PC-3 (cell line): ENCODE measurements around the gene FBXL16. TPM values are rescaled to one million over a fixed set of nuclear protein-coding genes. Genes with fewer than 3 reads are reported as not detected.

Source experiments
- ATAC-seq: fragments of 200-7000 bp; cut with Tn5 transposase; 2 replicates; pipeline ENCODE4 v1.9.1; 2020; ENCODE audit warnings: mild to moderate bottlenecking, moderate library complexity
- BruUV-seq: library from RNA; stranded (reverse); fragments of 400-500 nt; replicated peaks from 2 replicates; lab custom pipeline; 2021; lab: Mats Ljungman, UMichigan
- CTCF ChIA-PET: fragments of 300-600 bp; sonication (Branson Sonifier 250); formaldehyde crosslinking; loops from one replicate; lab custom pipeline; 2022; ENCODE audit warnings: antibody characterized with exemption; lab: Charles Lee
- POLR2A ChIA-PET: fragments of 300-600 bp; sonication (Branson Sonifier 250); formaldehyde crosslinking; loops from one replicate; lab custom pipeline; 2022; ENCODE audit warnings: antibody characterized with exemption; ENCODE audit not compliant: unreplicated experiment; lab: Charles Lee
- DNase-seq: peaks from one replicate; pipeline ENCODE4 v3.0.0-alpha.2; 2015
- H2AFZ ChIP-seq: fragments of 300-600 bp; sonication (generic); 2 replicates; pipeline ENCODE4 v1.6.0; 2016; ENCODE audit warnings: antibody characterized with exemption, low read length
- H3F3A ChIP-seq: fragments of 300-600 bp; sonication (generic); one replicate; pipeline ENCODE4 v1.6.0; 2017; ENCODE audit warnings: antibody characterized with exemption, low read length, control low read depth, mild to moderate bottlenecking; ENCODE audit not compliant: unreplicated experiment
- H3K27ac ChIP-seq: fragments of 300-600 bp; sonication (generic); 2 replicates; pipeline ENCODE4 v1.5.1; 2016; ENCODE audit warnings: mild to moderate bottlenecking, low read length
- H3K27me3 ChIP-seq: fragments of 300-600 bp; sonication (generic); 2 replicates; pipeline ENCODE4 v1.6.1; 2016; ENCODE audit warnings: low read length, mixed read lengths
- H3K36me3 ChIP-seq: fragments of 300-600 bp; sonication (generic); 2 replicates; pipeline ENCODE4 v1.6.1; 2016; ENCODE audit warnings: low read depth, mixed run types, low read length, mixed read lengths
- H3K4me1 ChIP-seq: fragments of 300-600 bp; sonication (generic); 2 replicates; pipeline ENCODE4 v1.5.1; 2016; ENCODE audit warnings: low read length; ENCODE audit not compliant: insufficient read depth
- H3K4me2 ChIP-seq: fragments of 300-600 bp; sonication (generic); 2 replicates; pipeline ENCODE4 v1.6.0; 2016; ENCODE audit warnings: low read length
- H3K4me3 ChIP-seq: fragments of 300-600 bp; sonication (generic); 2 replicates; pipeline ENCODE4 v1.5.1; 2016; ENCODE audit warnings: mild to moderate bottlenecking, low read length, mixed read lengths
- H3K79me2 ChIP-seq: fragments of 300-600 bp; sonication (generic); 2 replicates; pipeline ENCODE4 v1.6.1; 2017; ENCODE audit warnings: low read length, mixed read lengths
- H3K9ac ChIP-seq: fragments of 300-600 bp; sonication (generic); 2 replicates; pipeline ENCODE4 v1.6.0; 2016; ENCODE audit warnings: mild to moderate bottlenecking, low read length
- H3K9me2 ChIP-seq: fragments of 300-600 bp; sonication (generic); replicated peaks from 2 replicates; pipeline ENCODE4 v1.6.1; 2016; ENCODE audit warnings: mixed run types, low read length, mixed read lengths
- H3K9me3 ChIP-seq: fragments of 300-600 bp; sonication (generic); 2 replicates; pipeline ENCODE4 v1.6.1; 2016; ENCODE audit warnings: low read length, mixed read lengths
- H4K20me1 ChIP-seq: fragments of 300-600 bp; sonication (generic); 2 replicates; pipeline ENCODE4 v1.6.1; 2016; ENCODE audit warnings: low read length, mixed read lengths
- CTCF ChIP-seq: fragments of 300-600 bp; sonication (generic); conservative IDR thresholded peaks from 2 replicates; pipeline ENCODE4 v1.5.1; 2017; ENCODE audit warnings: antibody characterized with exemption, low read depth, mild to moderate bottlenecking, low read length
- EZH2 ChIP-seq: fragments of 300-600 bp; sonication (generic); IDR thresholded peaks from one replicate; pipeline ENCODE4 v1.6.1; 2017; ENCODE audit warnings: antibody characterized with exemption, mild to moderate bottlenecking, low read length; ENCODE audit not compliant: unreplicated experiment
- EZH2phosphoT487 ChIP-seq: fragments of 300-600 bp; sonication (generic); IDR thresholded peaks from 2 replicates; pipeline ENCODE4 v1.6.1; 2018; ENCODE audit warnings: mild to moderate bottlenecking, antibody characterized with exemption, low read length, borderline replicate concordance
- intact Hi-C: fragments of 100-400 bp; cut with micrococcal nuclease; formaldehyde crosslinking; loops from 2 replicates; pipeline ENCODE4 v1.9.0; 2023
- total RNA-seq: library from RNA; depleted of rRNA; stranded (reverse); fragments of >200 nt; gene quantifications from 2 replicates; pipeline ENCODE4 v1.2.3, GENCODE V29; 2014

FBXL16 gene
- total RNA-seq, 1 experiment from 2014 or later: 7.5 TPM

GRCh38 chr16:702341-702740 lies 3.3 kb downstream of the FBXL16 start:
- POLR2A ChIA-PET: interaction anchor here (0.6 kb wide), 1 partner anchor 376 kb away, joined by 3 read pairs; no protein-coding TSS in a partner anchor

GRCh38 chr16:700684-701584 lies 4.7 kb downstream of the FBXL16 start:
- peak; percentile 48; the same call in 1 of the 2 replicates for ATAC-seq
- H3K36me3 ChIP-seq: no peaks in the 10 kb centered on the region
- ChIA-PET POLR2A (no interaction called here), CTCF (no interaction called here)
- no peak overlapping the region for H3K9ac ChIP-seq
- TF ChIP-seq CTCF: no peak
- no peak for TF ChIP-seq EZH2
- TF ChIP-seq EZH2phosphoT487: no peak
- no peaks in the 10 kb centered on the region for H3K9me2 ChIP-seq
- H4K20me1 ChIP-seq: no peaks in the 10 kb centered on the region
- no peak for DNase-seq
- no peaks in the 10 kb centered on the region for H3F3A ChIP-seq
- H3K4me2 ChIP-seq: peak overlapping the region; percentile 26; the same call in 1 of the 2 replicates
- no peaks in the 10 kb centered on the region for H3K9me3 ChIP-seq
- no peaks in the 10 kb centered on the region for H3K4me1 ChIP-seq
- no peak overlapping the region for H3K27ac ChIP-seq
- H3K79me2 ChIP-seq: no peaks in the 10 kb centered on the region
- intact Hi-C loops: no loop called here
- BruUV-seq: no TSS peak
- no peak overlapping the region for H2AFZ ChIP-seq
- H3K4me3 ChIP-seq: no peak overlapping the region
- H3K27me3 ChIP-seq: peaks cover 13% of the 10 kb centered on the region

More at GRCh38 chr16:702341-702740, 3.3 kb downstream of the FBXL16 start:
- no TSS peak for BruUV-seq
- no peaks in the 10 kb centered on the region for H3F3A ChIP-seq
- H3K9me3 ChIP-seq: no peaks in the 10 kb centered on the region
- H3K9me2 ChIP-seq: no peaks in the 10 kb centered on the region
- no peak overlapping the region for H2AFZ ChIP-seq
- no peak for TF ChIP-seq CTCF
- no peak for TF ChIP-seq EZH2
- no peak for TF ChIP-seq EZH2phosphoT487
- DNase-seq (no peak), ATAC-seq (no peak)
- H4K20me1 ChIP-seq: no peaks in the 10 kb centered on the region
- intact Hi-C loops: no loop called here
- no peaks in the 10 kb centered on the region for H3K4me1 ChIP-seq
- no peak overlapping the region for H3K4me3 ChIP-seq
- no peaks in the 10 kb centered on the region for H3K36me3 ChIP-seq
- H3K27ac ChIP-seq: no peak overlapping the region
- H3K4me2 ChIP-seq: no peak overlapping the region
- CTCF ChIA-PET: no interaction called here
- H3K9ac ChIP-seq: no peak overlapping the region
- no peaks in the 10 kb centered on the region for H3K79me2 ChIP-seq
- peaks cover 25% of the 10 kb centered on the region for H3K27me3 ChIP-seq
